OCI-LY1 (cell line): ENCODE data around the gene CYTH2.

Experiments
- CTCF ChIP-seq: fragments of 200-600 bp; sonication (generic), shearing (Covaris generic); IDR thresholded peaks from 2 replicates; pipeline ENCODE4 v1.5.1; 2017; ENCODE audit warnings: mild to moderate bottlenecking, antibody characterized with exemption, low read length, moderate library complexity, mixed read lengths
- EZH2 ChIP-seq: fragments of 200-600 bp; sonication (generic), shearing (Covaris generic); IDR thresholded peaks from 2 replicates; pipeline ENCODE4 v1.8.0; 2017; ENCODE audit warnings: borderline replicate concordance, mixed run types, mild to moderate bottlenecking, antibody characterized with exemption, low read length, moderate library complexity, mixed read lengths

GRCh38 chr19:48468772-48469288, 339 bp upstream of the CYTH2 start:
- TF ChIP-seq CTCF (no peak), EZH2 (no peak)
